ENCODE results near the gene ELF5.

Gene ELF5

DNA sequence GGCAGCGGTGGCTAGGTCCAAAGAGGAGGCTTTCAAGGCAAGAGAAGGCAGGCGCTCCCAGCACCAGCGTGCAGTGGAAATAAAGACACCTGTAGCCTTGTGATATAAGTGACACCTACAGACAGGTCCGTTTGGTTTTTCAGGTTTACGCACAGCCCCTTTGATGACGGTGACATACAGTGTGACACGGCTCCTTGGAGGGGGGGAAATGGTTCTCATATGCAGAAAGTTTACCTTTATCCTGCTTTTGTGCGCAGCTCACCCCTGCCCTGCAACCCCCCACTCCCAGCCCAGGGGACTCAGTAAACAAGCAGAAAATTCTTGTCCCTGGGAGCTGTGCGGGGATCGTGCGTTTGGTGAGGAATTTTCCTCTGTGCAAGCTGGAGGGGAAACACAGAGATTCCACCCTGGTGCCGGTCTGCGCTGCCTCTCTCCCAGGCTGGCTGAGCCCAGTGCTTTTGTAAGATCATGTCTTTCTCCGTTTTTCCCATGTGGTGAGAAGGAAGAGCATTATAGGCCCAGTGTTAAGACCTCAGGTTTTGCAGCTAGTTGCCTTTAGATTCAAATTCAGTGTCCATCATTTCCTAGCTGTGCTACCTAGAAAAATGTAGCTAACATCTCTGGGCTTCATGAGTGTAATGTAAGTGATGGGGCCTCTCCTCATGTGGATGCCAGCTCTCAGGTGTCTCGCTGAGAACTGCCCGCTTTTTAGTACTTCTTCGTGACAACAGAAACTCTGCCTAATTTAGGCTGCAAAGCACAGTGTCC, at the start of gene ELF5:
Gene ELF5, minus strand, starts transcription at position 113 of the 768 bp plus-strand sequence. CDS start 8,045 bp downstream, outside the sequence.
- no peak for DNase-seq

DNA sequence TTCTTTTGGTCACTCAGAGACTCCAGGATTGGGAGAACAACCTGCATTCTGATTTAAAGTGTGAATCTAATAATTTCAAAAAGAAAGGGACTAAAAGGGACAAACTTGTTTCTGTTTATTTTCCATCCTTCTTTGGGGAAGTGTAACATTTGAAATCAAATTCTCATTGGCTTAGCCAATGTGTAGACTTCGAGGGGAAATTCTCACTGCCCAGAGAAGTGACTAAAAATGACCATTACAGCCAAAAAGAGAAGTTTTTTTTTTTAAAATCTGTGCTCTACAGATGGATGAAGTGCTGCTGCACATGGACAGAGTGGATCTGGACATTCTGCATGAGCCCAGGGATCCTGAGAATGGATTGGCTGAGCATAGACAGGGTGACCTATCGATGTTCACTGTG, 49.4 kb upstream of the ELF5 start:
- no peak for DNase-seq

DNA sequence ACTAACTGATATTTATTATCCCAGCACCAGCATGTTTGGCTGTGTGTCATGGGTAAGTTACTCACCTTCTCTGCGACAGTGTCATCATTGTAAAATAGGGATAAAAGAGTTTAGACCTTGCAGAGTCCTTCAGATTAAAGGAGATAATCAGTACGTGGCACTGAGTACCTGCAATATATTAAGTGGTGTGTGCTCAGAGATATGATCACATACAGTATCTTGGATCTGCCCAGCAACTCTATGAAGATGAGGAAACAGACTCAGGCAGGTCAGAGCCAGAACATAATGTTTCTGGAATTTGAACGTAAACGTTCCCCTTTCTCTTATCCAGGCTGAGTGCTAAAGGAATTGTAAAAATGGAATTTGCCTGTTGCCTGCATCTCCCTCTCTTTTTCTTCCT, 46.9 kb upstream of the ELF5 start:
- no peak for DNase-seq

DNA sequence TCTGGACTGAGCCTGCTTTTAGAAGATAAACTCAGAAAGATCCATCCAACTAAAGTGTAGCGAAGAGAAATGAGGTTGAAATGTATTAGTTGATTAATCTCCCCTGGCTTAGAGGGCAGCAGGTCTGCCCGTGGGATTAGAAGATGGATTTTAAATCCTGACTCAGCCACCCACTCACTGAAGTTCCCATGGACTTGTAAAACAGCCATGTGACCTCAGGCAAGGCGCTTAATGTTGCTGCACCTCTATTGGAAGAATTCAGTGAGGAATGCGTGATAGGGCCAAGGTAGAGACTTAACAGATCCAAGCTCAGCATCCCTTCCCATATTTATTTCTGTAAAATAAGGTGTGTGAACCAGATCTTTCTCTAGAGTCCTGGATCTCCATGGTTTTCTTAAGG, 45.1 kb upstream of the ELF5 start:
- DNase-seq = no peak

DNA sequence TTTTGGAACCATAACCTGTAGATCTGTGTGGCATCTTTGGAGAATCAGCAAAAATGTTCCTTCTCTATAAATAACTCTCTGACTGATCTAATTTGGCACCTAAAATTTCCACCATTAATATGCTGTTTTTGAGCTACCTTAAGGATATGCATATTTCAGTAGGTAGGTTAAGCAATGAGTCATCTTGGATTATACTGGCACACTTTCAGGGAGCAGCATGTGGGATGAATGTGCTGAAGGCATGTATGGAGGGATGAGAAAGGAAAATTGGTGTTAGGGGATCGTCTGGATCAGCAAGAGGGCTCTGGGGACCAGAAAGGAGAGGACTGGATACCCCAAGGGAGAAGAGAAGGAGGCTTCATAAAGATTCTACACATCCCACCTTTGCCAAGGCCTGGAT, 44.6 kb upstream of the ELF5 start:
- no peak for DNase-seq

DNA sequence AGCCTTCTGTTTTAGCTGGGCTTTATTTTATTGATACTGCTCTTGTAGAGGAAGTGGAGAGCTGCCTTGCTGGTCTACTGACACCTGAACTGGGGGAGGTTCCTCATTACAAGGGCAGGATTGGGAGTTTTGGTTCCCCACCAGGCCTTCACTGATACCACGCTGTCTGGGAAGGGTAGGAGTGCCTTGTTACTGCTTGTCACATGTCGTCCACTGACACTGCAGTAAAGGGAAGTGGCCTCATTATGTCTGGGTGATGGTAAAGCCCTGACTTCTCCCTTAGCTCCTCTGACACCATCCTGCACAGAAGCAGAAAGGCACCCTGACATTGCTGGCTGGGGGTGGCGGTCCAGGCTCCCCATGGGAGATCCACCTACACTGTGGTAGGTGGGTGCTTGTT, 38.7 kb upstream of the ELF5 start:
- no peak for DNase-seq

DNA sequence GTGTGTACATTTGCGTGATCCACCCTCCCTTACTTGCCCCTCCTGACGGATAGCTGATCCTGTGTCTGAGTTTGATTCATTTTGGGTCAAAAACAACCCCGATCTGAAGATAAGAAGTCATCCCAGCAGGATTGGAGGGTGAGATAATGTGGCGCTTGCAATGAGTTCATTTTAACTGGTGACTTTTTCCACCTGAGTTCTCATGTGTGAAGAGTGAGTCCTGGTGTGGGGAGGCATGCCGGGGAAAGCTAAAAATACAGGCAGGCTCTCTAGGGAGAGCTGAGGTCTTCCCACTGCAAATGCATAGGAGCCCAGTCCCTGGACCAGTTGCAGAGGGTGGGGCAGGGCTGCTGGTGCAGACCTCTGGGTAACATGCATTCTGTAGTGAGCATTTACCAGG, 35.7 kb upstream of the ELF5 start:
- DNase-seq = no peak

DNA sequence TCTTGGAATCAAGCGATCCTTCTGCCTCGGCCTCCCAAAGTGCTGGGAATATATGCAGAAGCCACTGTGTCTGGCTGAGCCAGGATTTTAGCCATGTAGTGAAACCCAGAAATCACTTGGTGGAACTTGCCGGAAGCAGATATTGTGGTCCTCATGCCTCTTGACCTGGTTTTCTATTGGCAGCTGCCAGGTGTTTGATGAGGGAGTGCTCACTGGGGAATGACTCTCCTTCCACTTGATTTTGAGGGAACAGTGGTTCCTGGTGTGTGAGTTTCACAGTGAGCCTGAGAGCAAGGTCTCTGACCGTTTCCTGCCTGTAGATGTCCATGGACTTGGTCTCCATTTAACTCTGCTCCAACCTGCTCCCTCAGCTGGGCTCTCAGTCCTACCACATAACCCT, 34.7 kb upstream of the ELF5 start:
- DNase-seq = no peak

DNA sequence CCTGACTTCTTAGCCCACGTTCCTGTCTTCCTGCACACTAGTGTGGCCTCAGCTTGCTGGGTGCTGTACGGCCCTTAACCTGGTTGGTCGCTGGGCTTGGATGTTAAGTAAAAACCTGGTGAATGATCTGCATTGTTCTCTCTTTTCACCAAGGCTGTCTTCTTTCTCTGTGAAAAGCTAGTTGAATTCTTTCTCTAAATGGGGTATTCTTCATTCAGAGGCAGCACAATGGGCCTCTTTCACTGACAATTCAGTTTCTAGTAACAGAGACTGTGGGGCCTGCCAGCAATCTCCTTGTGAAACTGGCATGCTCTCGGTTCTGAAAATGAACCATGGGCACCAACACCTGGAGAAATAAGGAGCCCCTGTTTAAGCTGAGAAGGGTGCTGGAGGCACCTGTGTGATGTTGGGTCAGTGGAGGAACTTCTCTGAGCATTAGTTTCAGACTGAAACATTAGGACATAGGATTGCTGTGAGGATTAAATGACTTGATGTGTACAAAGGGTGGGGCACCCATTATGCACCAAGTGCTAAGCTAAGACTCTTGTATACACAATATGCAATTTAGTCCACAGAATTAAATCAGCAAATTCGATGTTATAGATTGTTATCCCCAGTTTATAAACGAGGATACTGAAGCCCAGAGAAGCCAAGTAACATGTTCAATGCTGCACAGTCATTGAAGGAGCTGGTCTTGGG, 33.1 kb upstream of the ELF5 start:
- no peak for DNase-seq

DNA sequence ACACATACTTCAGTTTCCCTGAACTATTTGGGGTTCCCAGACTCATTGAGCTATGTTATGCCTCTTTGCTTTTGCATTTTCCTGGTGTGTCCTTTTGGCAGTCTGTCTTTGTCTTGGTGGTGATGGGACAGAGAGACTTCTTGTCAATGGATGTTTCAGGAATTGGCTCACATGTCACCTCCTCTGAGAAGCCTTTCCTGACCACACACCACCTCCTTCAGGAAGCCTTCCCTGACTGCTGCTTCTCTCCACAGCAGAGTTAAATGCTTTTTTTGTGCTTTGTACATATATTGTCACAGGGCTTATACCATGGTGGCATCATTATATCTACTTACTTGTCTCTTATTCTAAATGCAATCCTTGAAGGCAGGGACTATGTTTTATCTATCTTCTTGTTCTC, 28.5 kb upstream of the ELF5 start:
- no peak for DNase-seq

DNA sequence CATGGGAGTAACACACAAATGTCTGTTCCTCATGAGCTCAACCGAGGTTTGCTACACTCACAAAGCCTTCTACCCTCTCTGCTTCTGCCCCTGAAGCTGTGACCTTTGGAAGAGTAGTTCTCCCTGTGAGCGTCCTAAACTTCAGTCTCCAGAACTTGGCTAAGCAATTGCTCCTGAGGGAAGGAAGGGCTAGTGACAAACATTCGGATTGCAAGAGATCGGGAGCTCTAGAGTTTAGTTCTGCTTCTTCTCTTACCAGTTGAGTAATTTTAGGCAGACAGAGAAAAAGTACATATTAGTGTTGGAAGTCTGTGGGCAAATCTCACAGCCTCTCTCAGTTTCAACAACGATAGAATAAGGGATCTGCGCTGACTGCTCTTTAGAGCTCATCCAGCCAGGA, 27.3 kb upstream of the ELF5 start:
- no peak for DNase-seq

DNA sequence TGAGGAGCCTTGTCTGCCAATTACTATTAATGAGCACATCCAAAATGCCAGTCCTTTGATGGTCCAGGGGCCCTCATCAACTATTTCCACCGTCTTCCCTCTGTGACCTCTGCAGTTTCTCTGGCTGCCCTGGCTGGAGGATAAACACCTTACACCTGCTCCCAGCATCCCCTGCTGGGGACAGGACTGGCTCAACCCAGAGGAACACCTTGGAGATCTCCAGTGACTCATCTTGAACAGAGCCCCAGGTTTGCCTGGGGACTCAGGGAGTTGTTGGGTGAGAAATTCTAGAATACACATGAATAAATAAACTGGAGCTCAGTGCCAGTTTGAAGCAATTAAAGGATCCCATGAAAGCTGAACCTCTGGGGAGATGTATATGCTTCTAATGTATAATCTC, 24.0 kb upstream of the ELF5 start:
- DNase-seq = no peak

DNA sequence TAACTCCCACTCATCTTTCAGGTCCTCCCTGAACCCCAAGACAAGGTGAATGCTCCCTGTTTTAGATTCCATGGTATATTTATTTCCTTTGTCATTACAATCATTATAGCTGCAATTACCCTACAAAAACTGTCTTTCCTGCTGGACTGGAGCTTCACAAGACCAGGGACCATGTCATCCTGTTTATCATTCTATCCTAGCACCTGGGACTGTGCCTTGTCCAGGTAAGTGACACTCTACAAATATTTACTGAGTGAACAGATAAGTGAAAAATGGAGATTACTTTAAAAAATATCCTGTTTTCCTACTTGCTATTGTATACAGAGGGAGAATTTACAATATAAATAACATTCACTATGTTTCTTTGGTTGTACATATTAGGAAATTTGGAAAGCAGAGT, 22.5 kb upstream of the ELF5 start:
- DNase-seq = no peak

DNA sequence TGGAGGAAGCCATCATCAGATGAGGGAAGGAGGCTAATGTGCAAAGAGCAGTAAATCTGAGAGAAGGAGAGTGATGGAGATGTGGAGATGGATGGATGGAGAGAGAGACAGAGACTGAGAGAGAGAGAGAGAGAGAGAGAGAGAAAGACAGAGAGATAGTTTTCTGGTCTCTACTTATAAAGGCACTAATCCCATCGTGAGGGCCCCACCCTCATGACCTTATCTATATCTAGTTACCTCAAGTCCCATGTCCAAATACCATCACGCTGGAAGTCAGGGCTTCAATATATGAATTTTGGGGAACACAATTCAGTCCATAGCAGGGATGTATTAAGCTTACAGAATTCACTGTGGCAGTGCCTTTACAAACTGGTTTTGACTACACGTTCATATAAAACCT, 21.2 kb upstream of the ELF5 start:
- DNase-seq = no peak

DNA sequence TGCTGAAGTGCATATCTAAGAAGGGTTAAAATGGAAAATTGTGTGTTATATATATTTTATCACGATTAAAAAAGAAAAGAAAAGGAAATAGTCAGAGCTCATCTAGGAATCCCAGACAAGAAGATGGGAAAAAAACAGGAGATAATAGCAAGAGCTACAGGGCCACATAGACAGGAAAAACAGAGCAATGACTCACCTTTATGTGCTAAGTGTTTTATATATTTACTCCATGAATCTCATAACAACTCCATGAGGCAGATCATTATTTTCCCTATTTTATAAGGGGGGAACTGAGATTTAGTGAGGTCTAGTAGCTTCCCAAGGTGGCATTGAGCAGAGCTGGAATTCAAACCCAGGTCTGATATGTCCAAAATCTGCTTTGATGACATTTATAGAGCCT, 18.1 kb upstream of the ELF5 start:
- DNase-seq = no peak

DNA sequence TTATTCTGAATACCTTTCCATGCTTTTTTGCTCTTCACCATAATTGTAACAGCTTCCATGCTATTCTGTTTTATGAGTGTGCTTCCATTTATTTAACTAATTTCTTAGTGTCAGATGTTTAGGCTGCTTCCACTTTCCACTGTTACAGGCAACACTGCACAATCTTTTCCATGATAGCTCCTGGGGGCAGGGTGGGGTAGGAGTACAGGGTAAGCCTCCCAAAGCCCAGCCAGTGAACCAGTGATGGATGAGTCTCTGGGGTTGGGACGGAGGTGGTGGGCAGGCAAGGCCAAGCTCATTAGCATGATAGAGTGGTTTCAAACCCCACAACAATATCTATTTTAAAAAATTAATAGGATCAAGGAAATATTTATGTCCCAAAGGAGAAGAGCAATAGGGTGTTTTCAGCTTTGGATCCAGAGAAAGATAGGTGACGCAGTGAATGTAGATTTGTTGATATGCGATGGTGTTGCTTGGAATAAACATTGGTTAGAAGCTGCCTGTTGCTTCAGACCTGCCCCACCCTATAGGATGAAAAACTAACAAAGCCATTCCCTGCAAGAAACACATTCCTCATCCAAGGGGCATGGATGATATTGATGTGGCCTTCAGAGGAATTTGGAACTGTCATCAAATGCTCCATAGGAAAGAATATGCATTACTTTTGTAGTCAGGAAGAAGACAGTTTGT, 17.1 kb upstream of the ELF5 start:
- no peak for DNase-seq

DNA sequence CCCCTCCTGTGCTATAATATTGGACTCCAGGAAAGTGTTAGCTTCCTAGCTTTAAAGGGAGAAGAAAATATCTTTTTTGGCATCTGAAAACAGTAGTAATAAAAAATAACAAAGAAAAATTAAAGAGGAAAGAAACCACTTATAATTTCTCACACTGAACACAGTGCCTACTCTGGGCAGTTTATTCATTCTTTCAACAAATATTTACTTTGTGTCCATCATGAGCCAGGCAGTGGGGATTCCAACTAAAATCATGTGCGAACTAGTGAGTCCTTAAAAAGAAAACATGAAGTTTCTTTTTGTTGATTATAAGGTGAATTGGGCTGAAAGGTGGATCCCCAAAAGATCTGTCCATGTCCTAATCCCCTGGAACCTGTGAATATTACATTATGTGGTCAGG, 16.0 kb upstream of the ELF5 start:
- DNase-seq = no peak

DNA sequence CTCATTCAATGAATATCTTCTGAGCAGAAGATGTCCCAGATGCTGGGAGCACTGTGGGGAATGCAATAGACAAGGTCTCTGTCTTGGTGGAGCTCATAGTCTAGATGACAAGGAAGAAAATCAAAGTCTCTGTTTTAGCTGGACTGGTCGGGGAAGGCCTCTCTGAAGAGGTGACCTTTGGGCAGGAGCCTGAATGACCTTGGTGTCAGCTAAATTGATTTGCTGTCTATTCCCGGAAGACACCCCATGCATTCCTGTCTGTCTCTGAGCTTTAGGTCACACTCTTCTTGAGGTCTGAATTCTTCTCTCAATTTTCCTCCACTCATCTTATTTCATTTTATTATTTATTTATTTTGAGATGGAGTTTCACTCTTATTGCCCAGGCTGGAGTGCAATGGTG, 14.5 kb upstream of the ELF5 start:
- no peak for DNase-seq

DNA sequence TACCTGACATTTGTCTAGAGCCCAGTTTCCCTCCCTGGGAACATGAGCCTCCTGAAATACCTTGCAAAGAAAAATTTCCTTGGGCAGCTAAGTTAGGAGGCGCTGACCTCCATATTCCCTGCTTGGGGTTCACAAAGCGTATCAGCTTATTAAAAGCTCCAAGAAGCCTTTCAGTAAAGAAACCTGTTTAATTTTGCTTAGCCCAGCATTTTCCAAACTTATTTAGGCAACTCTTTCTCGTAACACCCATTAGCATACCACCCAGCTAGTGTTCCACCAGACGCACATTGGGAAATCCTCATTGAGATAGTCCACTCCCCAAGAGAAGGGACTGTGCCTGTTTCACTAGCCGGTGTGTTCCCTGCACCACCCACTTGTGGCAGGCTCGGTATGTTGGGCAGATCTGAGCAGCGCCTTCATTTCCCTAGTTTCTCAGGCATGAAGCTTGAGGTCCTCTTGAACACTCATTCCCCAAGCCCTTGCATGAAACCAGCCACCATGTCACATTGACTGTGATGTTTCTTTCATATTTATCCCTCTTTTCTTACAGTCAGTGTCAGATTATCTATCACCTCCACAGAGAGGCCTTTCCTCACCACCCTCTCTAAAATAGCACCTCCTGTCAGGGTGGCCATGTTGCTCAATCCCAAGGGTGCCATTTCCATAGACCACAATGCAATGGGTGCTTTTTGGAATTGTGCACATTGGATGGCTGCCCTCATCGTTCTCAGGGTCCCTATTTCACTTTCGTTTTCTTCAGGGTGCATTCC, 12.5 kb upstream of the ELF5 start:
- DNase-seq = no peak

DNA sequence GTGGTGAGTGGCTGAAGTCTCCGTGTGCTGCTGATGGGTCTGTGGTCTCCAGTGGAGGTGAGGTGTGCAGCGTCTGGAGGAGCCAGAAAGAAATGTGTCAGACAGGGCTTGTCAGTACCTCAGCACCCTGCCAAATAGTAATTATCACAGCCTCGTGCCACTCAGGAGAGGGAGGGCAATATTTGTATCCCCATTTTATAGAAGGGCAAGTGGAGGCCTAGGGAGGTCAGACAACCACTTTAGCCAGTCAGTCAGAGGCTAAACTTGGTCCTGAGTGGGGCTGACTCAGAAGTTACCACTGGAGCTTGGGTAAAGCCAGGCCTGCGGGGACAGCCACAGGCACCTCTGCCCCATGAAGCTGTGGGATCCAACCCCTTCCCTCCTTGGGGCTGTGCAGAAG, 11.5 kb upstream of the ELF5 start:
- no peak for DNase-seq

DNA sequence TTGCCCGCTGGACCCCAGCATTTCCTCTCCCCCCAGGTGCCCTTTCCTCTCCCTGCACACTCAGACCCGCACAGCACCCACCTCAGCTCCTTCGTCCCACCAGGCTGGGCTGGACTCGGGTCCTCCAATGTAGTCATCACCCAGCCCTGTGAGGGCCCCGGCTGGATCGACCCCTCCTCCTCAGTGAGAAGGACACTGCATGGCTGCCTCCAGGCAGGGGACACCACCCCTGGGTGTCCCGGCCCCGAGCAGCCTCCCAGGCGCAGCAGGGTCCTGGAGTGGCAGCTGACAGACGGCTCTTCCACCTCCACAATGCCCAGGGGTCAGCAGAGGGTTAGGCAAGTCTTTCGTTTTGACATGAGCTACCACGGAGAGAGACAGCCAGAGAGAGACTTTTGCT, 11.1 kb upstream of the ELF5 start:
- DNase-seq = no peak

DNA sequence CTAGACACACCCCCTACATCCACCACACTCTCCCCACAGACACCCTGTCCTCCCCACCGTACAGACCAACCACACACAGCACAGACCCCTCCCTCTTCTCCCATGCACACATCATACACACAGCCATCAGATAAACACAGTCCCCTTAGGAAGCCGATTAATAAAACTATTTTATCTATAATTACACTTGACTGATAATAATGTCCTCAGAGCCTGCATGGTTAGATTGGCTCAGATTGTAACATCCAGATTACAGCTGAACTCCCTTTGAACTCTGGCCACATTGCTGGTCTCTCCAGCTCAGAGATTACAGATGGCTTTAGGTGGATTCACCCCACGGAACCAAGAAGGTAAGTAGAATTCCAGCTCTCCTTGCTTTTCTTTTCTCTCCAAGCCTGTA, 9.5 kb upstream of the ELF5 start:
- DNase-seq = no peak

DNA sequence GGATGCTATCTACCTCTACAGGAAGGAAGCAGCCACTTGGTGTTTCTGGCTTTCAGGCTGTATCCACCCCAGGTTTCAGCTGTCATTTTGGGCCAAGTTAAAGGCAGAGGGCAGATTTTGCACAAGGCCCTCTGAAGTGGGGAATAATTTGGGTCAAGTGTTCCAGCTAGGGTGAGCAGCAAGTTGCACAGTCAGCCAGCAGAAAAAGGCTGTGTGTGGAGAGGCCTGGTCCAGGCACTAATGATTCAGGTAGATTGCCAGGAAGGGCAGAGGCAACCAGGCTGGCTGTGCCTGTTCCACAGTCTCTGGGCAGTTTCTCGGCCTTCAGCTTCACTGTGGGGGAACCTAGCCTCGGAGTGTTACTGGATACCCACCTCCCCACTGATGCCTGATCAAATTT, 8.6 kb upstream of the ELF5 start:
- no peak for DNase-seq

DNA sequence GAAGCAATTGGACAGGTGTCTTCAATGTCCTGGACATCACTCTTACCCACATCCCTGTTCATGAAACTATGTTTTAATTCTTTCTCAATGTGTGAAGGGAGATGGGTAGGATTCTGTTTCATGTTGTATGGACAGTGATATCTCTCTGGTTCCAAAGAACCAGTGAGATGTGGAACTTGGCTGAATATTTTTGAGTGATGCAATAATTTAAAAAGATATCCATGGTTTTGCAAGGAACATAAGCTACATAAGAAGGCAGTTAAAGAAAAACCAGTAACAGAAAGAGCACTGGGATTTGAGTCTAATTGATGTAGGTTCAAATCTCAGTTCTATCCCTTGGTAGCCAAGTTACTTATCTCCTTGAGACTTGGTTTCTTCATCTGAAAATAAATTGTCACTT, 7.7 kb upstream of the ELF5 start:
- DNase-seq = no peak

Data from activated T-cell treated with anti-CD3 and anti-CD28 coated beads, Interleukin-2, amount 50 U/mL, for 1 hour (primary cell).